K562 (cell line): ENCODE results near the gene GINS3. TPM values are rescaled to one million over a fixed set of nuclear protein-coding genes. Genes with fewer than 3 reads are reported as not detected.

Source experiments
- ATAC-seq: fragments of 200-7000 bp; cut with Tn5 transposase; 3 replicates; pipeline ENCODE4 v1.9.1; 2020; ENCODE audit warnings: moderate library complexity
- BruUV-seq: library from RNA; stranded (reverse); fragments of 400-500 nt; replicated peaks from 2 replicates; lab custom pipeline; 2021; lab: Mats Ljungman, UMichigan
- CTCF ChIA-PET: fragments of 300-600 bp; formaldehyde crosslinking; extraction: SDS; loops from one replicate; lab custom pipeline; 2021; ENCODE audit warnings: low intra/inter-chr PET ratio; lab: Yijun Ruan, JAX
- POLR2A ChIA-PET: fragments of 300-600, 350-650 bp; sonication (Branson Sonifier 250); formaldehyde crosslinking; extraction: SDS; loops from one replicate; lab custom pipeline; 2021; ENCODE audit warnings: antibody characterized with exemption, inconsistent platforms; lab: Yijun Ruan, JAX
- DNase-seq, 4 experiments: peaks; one replicate each; pipeline versions ENCODE4 v3.0.0 to v3.0.0-alpha.2; 2011 to 2018; ENCODE audit warnings: low spot score in 3 of 4, mixed read lengths in 3 of 4; ENCODE audit errors: extremely low read depth in 1 of 4
- FAIRE-seq: peaks from 2 replicates; lab custom pipeline; 2011; peaks lifted over from hg19 to GRCh38; lab: Jason Lieb, UNC
- H2AFZ ChIP-seq: 2 replicates; pipeline ENCODE4 v1.6.0; 2011; ENCODE audit warnings: low read depth, low read length, control low read depth, inconsistent platforms
- H3K27ac ChIP-seq: fragments of 200-600 bp; 3 replicates; pipeline ENCODE4 v1.8.0; 2011; ENCODE audit warnings: low read depth, mild to moderate bottlenecking, control low read depth, inconsistent platforms, low read length, moderate library complexity, mixed read lengths; ENCODE audit errors: extremely low read depth
- H3K27me3 ChIP-seq, 2 experiments: fragments of 300-600 bp in 1 of 2; 2 replicates in 1 of 2; 3 replicates in 1 of 2; pipeline versions ENCODE4 v1.6.0 to v1.8.0; 2011; ENCODE audit warnings: inconsistent platforms in 2 of 2, low read length in 2 of 2, mild to moderate bottlenecking in 1 of 2, mixed read lengths in 1 of 2, moderate library complexity in 1 of 2; ENCODE audit not compliant: control insufficient read depth in 2 of 2, insufficient read depth in 2 of 2
- H3K36me3 ChIP-seq: fragments of 300-600 bp; 3 replicates; pipeline ENCODE4 v1.8.0; 2011; ENCODE audit warnings: mild to moderate bottlenecking, low read length, inconsistent platforms; ENCODE audit not compliant: control insufficient read depth, insufficient read depth
- H3K4me1 ChIP-seq, 2 experiments: fragments of 200-600 bp in 1 of 2; replicated peaks in 1 of 2; 2 replicates in 1 of 2; 3 replicates in 1 of 2; pipeline versions ENCODE4 v1.5.1 to v1.8.0; 2011; ENCODE audit warnings: inconsistent platforms in 2 of 2, low read length in 2 of 2, mild to moderate bottlenecking in 1 of 2, mixed read lengths in 1 of 2, moderate library complexity in 1 of 2; ENCODE audit not compliant: control insufficient read depth in 2 of 2, insufficient read depth in 2 of 2
- H3K4me2 ChIP-seq: 2 replicates; pipeline ENCODE4 v1.6.1; 2011; ENCODE audit warnings: low read length, control low read depth, inconsistent platforms, mixed read lengths; ENCODE audit not compliant: insufficient read depth
- H3K4me3 ChIP-seq: fragments of 200-600 bp; sonication (generic), shearing (Covaris generic); 2 replicates; pipeline ENCODE4 v1.5.1; 2016; ENCODE audit warnings: control low read depth, inconsistent platforms
- H3K79me2 ChIP-seq: fragments of 200-600 bp; 3 replicates; pipeline ENCODE4 v1.8.0; 2011; ENCODE audit warnings: low read length, inconsistent platforms; ENCODE audit not compliant: control insufficient read depth, insufficient read depth
- H3K9ac ChIP-seq, 2 experiments: 2 replicates each; pipeline versions ENCODE4 v1.6.0 to v1.6.1; 2011; ENCODE audit warnings: low read depth in 2 of 2, low read length in 2 of 2, control low read depth in 1 of 2, inconsistent platforms in 1 of 2, mild to moderate bottlenecking in 1 of 2, mixed read lengths in 1 of 2; ENCODE audit not compliant: insufficient read depth in 1 of 2
- H3K9me1 ChIP-seq: one replicate; pipeline ENCODE4 v1.6.0; 2011; ENCODE audit warnings: inconsistent platforms, mild to moderate bottlenecking, low read length, moderate library complexity; ENCODE audit not compliant: control insufficient read depth, insufficient read depth
- H3K9me3 ChIP-seq: replicated peaks from 2 replicates; pipeline ENCODE4 v1.5.1; 2011; ENCODE audit warnings: low read depth, low read length, inconsistent platforms; ENCODE audit not compliant: control insufficient read depth, insufficient read depth
- H4K20me1 ChIP-seq: replicated peaks from 2 replicates; pipeline ENCODE4 v1.6.1; 2011; ENCODE audit warnings: low read length, inconsistent platforms, mixed read lengths; ENCODE audit not compliant: control insufficient read depth, insufficient read depth
- BCL6 ChIP-seq: fragments of 250-450 bp; sonication (Bioruptor Pico); IDR thresholded peaks from 2 replicates; pipeline ENCODE4 v1.4.0; 2020
- DIDO1 ChIP-seq: fragments of 450-650 bp; IDR thresholded peaks from 2 replicates; pipeline ENCODE4 v1.6.1; 2016; ENCODE audit warnings: low read depth, missing biosample characterization, missing genetic modification characterization
- HEY1 ChIP-seq: fragments of 250-450 bp; sonication (Bioruptor Pico); IDR thresholded peaks from 2 replicates; pipeline ENCODE4 v1.5.0; 2020; ENCODE audit warnings: mild to moderate bottlenecking, moderate library complexity, borderline replicate concordance
- HIVEP1 ChIP-seq: fragments of 250-450 bp; sonication (Bioruptor Pico); IDR thresholded peaks from 2 replicates; pipeline ENCODE4 v1.4.0; 2020; ENCODE audit warnings: mild to moderate bottlenecking
- HOXB6 ChIP-seq: fragments of 250-450 bp; sonication (Bioruptor Pico); IDR thresholded peaks from 2 replicates; pipeline ENCODE4 v1.5.1; 2022; ENCODE audit warnings: mild to moderate bottlenecking, borderline replicate concordance
- NR1H2 ChIP-seq: sonication (generic); formaldehyde crosslinking; IDR thresholded peaks from 2 replicates; pipeline ENCODE4 v1.4.0; 2020; ENCODE audit warnings: mild to moderate bottlenecking, missing genetic modification reagents
- PHF21A ChIP-seq: fragments of 450-650 bp; IDR thresholded peaks from 2 replicates; pipeline ENCODE4 v1.6.1; 2017; ENCODE audit warnings: low read depth, borderline replicate concordance
- SMAD1 ChIP-seq: fragments of 150-350 bp; IDR thresholded peaks from 2 replicates; pipeline ENCODE4 v1.6.1; 2014; ENCODE audit warnings: low read length, low read depth; ENCODE audit not compliant: partially characterized antibody
- STAG1 ChIP-seq: sonication (generic); formaldehyde crosslinking; IDR thresholded peaks from 2 replicates; pipeline ENCODE4 v1.5.0; 2020; ENCODE audit warnings: missing genetic modification reagents, borderline replicate concordance
- TEAD2 ChIP-seq: fragments of 450-650 bp; IDR thresholded peaks from 2 replicates; pipeline ENCODE4 v1.6.1; 2016; ENCODE audit warnings: missing genetic modification characterization, control low read depth, missing compliant biosample characterization
- ZBTB5 ChIP-seq: fragments of 450-650 bp; IDR thresholded peaks from 2 replicates; pipeline ENCODE4 v1.6.1; 2017; ENCODE audit warnings: antibody characterized with exemption
- WGBS: fragments of 100-300 bp; shearing (Covaris generic); methylation state at CpG from one replicate; pipeline ENCODE4 v1.1.6; 2016; ENCODE audit warnings: low coverage, mixed read lengths; ENCODE audit not compliant: insufficient coverage; ENCODE audit errors: missing lambda C conversion rate; 5-methylcytosine and 5-hydroxymethylcytosine counted together
- in situ Hi-C: fragments of 300-500 bp; cut with MboI; formaldehyde crosslinking; loops from 4 replicates; pipeline ENCODE4 v1.15.0; 2018; ENCODE audit warnings: inconsistent platforms, mixed read lengths
- intact Hi-C: fragments of 100-400 bp; cut with micrococcal nuclease; formaldehyde crosslinking; loops from 2 replicates; pipeline ENCODE4 v1.14.2; 2022
- polyA plus RNA-seq, 8 experiments: library from polyadenylated mRNA; depleted of rRNA in 4 of 8; stranded (reverse) in 5 of 8; unstranded in 3 of 8; fragments of >200 nt; fragmentation: Nextera tagmentation in 2 of 8; fragmentation: Illumina TruSeq in 1 of 8; extraction: Ambion mirVana in 2 of 8; extraction: Trizol in 1 of 8; gene quantifications; 2 replicates each; pipeline versions ENCODE4 v1.2.1 to v1.2.3, GENCODE V29; 2011 to 2014; ENCODE audit warnings: inconsistent platforms in 1 of 8, missing spikeins in 1 of 8
- total RNA-seq, 7 experiments: library from RNA; depleted of rRNA in 6 of 7; stranded (reverse); fragments of >200 nt in 6 of 7; fragmentation: Illumina TruSeq in 2 of 7; extraction: Trizol in 2 of 7; gene quantifications; 2 replicates each; pipeline versions ENCODE4 v1.2.1 to v1.2.3, GENCODE V29; 2011 to 2021; ENCODE audit warnings: low replicate concordance in 1 of 7

The GINS3 gene
- total and polyA plus RNA-seq, 9 of the 15 experiments (the other 6 are each of a cell fraction or from before 2014, with no cell fraction given): 17.8 to 31.9 (median 25.4) TPM

- H3K4me1 ChIP-seq: peaks cover 0 to under 1% of the 10 kb centered on the region in 2 experiments; a peak in 1 of 5 replicates
- H3K4me2 ChIP-seq: no peak overlapping the region
- H3K79me2 ChIP-seq: no peaks in the 10 kb centered on the region
- no peaks in the 10 kb centered on the region for H3K36me3 ChIP-seq
- no peak for DNase-seq
- intact Hi-C loops: no loop called here
- ChIA-PET CTCF (no interaction called here), POLR2A (no interaction called here)
- no peak overlapping the region for H3K27ac ChIP-seq
- in situ Hi-C loops: no loop called here
- peaks cover 0 to 5% of the 10 kb centered on the region in 2 experiments; a peak in 1 of 5 replicates for H3K27me3 ChIP-seq
- no peaks in the 10 kb centered on the region for H4K20me1 ChIP-seq
- no peak for ATAC-seq
- H2AFZ ChIP-seq: no peak overlapping the region
- FAIRE-seq: peak; percentile 54
- no peak overlapping the region for H3K9ac ChIP-seq
- H3K4me3 ChIP-seq: no peak overlapping the region
- no peak for TF ChIP-seq HEY1 (CRISPR knock-in tag)
- no peak for TF ChIP-seq PHF21A
- no peak for TF ChIP-seq NR1H2 (CRISPR knock-in tag)
- TF ChIP-seq BCL6 (CRISPR knock-in tag): no peak
- no peak for TF ChIP-seq HOXB6 (CRISPR knock-in tag)
- no peak for TF ChIP-seq TEAD2 (tag)
- TF ChIP-seq DIDO1 (tag): no peak
- no peak for TF ChIP-seq ZBTB5
- no peak for TF ChIP-seq SMAD1
- TF ChIP-seq HIVEP1 (CRISPR knock-in tag): no peak
- TF ChIP-seq STAG1: no peak
- 13% methylated on average over 6 of the region's 6 CpGs for WGBS
- H3K9me3 ChIP-seq: no peaks in the 10 kb centered on the region
- no TSS peak for BruUV-seq
- no peaks in the 10 kb centered on the region for H3K9me1 ChIP-seq
Measured at GRCh38 chr16:58413359-58413758, 21.1 kb downstream of the GINS3 start.
